ENCODE measurements around the gene DEGS2.
"Not testable (repeated sequence)": the region's sequence is repeated elsewhere in the genome, so short reads cannot be mapped to it uniquely, and the experiment has no call there.

DEGS2 gene

GRCh38 chr14:100159094-100159864 is at the start of gene DEGS2:
TSS of gene DEGS2 (minus strand) at chr14:100159645. CDS start at chr14:100159587, 58 bp downstream.
- peak; percentile 31 to 92 for DNase-seq

- not testable (repeated sequence) for DNase-seq
Observed at GRCh38 chr14:100208136-100208535, 48.7 kb upstream of the DEGS2 start.

GRCh38 chr14:100207588-100207987 is 48.1 kb upstream of the DEGS2 start:
- DNase-seq = not testable (repeated sequence)

GRCh38 chr14:100204835-100205167 is 45.4 kb upstream of the DEGS2 start:
- DNase-seq = not testable (repeated sequence)

GRCh38 chr14:100203962-100204834 is 44.8 kb upstream of the DEGS2 start:
- DNase-seq = no peak

- DNase-seq = no peak
Observed at GRCh38 chr14:100203146-100203545, 43.7 kb upstream of the DEGS2 start.

GRCh38 chr14:100202712-100203111 is 43.3 kb upstream of the DEGS2 start:
- DNase-seq = no peak

- no peak for DNase-seq
Observed at GRCh38 chr14:100201701-100202100, 42.3 kb upstream of the DEGS2 start.

- DNase-seq = peak in 1 of 2 experiments; percentile 16
Observed at GRCh38 chr14:100200311-100200710, 40.9 kb upstream of the DEGS2 start.

GRCh38 chr14:100199240-100199860 is 39.9 kb upstream of the DEGS2 start:
- no peak for DNase-seq

GRCh38 chr14:100193417-100194357 is 34.2 kb upstream of the DEGS2 start:
- peak; percentile 14 to 27 for DNase-seq

GRCh38 chr14:100192672-100193416 is 33.4 kb upstream of the DEGS2 start:
- DNase-seq = peak; percentile 95 to 100

- DNase-seq = no peak
Observed at GRCh38 chr14:100192250-100192671, 32.8 kb upstream of the DEGS2 start.

GRCh38 chr14:100191584-100192249 is 32.3 kb upstream of the DEGS2 start:
- no peak for DNase-seq

- DNase-seq = no peak
Observed at GRCh38 chr14:100190126-100190525, 30.7 kb upstream of the DEGS2 start.

GRCh38 chr14:100188392-100189030 is 29.1 kb upstream of the DEGS2 start:
- no peak for DNase-seq

GRCh38 chr14:100187247-100187833 is 27.9 kb upstream of the DEGS2 start:
- peak in 1 of 2 experiments; percentile 26 for DNase-seq

- not testable (repeated sequence) for DNase-seq
Observed at GRCh38 chr14:100181876-100182551, 22.6 kb upstream of the DEGS2 start.

GRCh38 chr14:100180671-100181070 is 21.2 kb upstream of the DEGS2 start:
- not testable (repeated sequence) for DNase-seq

Measured in NCI-H526 (cell line).